ENCODE data around the gene KIF21A.

Gene KIF21A

GRCh38 chr12:39275846-39276245, 167.1 kb downstream of the KIF21A start:
- DNase-seq (ENCODE audit: low spot score), result no peak

DNA sequence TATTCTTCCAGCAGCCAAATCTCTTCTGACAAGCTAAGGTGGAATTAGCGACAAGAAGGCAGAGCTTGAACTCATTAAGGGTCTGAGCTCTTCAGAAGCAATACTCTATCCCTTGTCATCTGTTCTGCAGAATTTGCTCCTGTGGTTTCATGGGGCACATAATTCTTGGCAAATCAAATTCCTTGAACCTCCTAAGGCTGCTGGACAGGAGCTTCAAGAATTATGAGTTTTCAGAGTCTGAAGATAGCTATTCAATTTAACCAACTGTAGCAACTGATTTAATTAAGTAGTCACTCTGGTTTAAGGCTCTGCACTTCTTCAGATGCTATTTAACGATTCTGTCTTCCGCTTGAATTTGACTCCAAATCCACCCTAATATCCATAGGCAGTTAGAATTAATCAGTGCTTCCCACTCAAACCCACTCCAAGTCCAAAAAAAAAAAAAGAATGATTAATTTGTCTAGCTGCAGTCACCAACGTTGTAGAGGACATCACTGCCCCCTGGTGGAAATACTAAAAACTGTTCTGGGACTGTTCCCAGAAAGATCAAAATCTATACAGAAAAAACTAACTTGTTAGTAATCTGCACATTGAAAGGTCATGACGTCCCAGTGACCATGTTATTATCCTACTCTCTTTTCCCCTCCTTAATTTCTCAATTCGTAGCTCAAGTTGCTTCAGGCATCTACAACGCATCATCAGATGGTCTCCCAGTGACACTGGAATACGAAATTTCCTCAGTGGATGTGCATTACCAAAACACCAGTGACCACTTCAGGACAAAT, 169.9 kb downstream of the KIF21A start:
- DNase-seq (ENCODE audit: low spot score), result peak; percentile 46

DNA sequence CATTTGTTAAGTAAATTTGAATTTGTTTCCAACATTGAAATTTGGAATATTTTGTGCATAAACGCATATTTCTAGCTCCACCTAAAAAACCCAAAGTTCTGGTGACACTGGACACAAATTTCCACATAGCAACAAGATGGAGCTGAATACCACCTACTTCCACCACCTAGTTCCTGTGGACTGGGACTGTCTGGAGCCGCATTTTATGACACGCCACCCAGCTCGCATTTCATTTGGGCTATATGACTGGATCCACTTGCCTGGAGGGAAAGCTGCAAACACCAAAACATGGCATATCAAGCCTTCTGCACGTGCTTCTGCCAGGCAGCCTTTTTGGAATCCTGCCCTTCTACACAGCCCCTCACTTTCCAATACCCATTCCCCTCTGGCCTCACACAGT, 173.4 kb downstream of the KIF21A start:
- no peak for DNase-seq (ENCODE audit: low spot score)

GRCh38 chr12:39267886-39268285, 175.0 kb downstream of the KIF21A start:
- no peak for DNase-seq (ENCODE audit: low spot score)

- no peak for DNase-seq (ENCODE audit: low spot score)
Measured at GRCh38 chr12:39252628-39253027, 190.3 kb downstream of the KIF21A start.

All from CD4-positive, alpha-beta T cell treated with Interleukin-15 for 4 hours (primary cell).